Activated T-cell treated with anti-CD3 and anti-CD28 coated beads, Interleukin-2, amount 50 U/mL, for 72 hours (primary cell): ENCODE measurements around the gene LRRC36. TPM values are rescaled to one million over a fixed set of nuclear protein-coding genes. Genes with fewer than 3 reads are reported as not detected.

Experiments used
- ATAC-seq, 2 donors: fragments of 150-1000 bp; cut with Tn5 transposase; replicated peaks in 1 of 2; 2 replicates each; pipeline ENCODE4 v1.10.0; 2021; ENCODE audit warnings: moderate library complexity in 2 of 2, mild to moderate bottlenecking in 1 of 2
- DNase-seq, 2 donors: peaks; one replicate each; pipeline ENCODE4 v3.0.0; 2021 to 2022; ENCODE audit warnings: mixed read lengths in 1 of 2
- H3K27ac Mint-ChIP-seq: one replicate; pipeline ENCODE4 v1.8.0; 2022; ENCODE audit warnings: mild to moderate bottlenecking, moderate library complexity, mixed read lengths
- H3K27me3 Mint-ChIP-seq: one replicate; pipeline ENCODE4 v1.8.0; 2022; ENCODE audit warnings: low read depth, mixed read lengths
- H3K36me3 Mint-ChIP-seq, 2 donors: one replicate each; pipeline ENCODE4 v1.8.0; 2022; ENCODE audit warnings: mixed read lengths in 2 of 2, mild to moderate bottlenecking in 1 of 2; ENCODE audit not compliant: insufficient read depth in 2 of 2
- H3K4me1 Mint-ChIP-seq: one replicate; pipeline ENCODE4 v1.8.0; 2022; ENCODE audit warnings: low read depth, mixed read lengths
- H3K4me3 Mint-ChIP-seq, 2 donors: one replicate each; pipeline ENCODE4 v1.8.0; 2022; ENCODE audit warnings: mild to moderate bottlenecking in 2 of 2, mixed read lengths in 2 of 2, moderate library complexity in 2 of 2
- H3K9me3 Mint-ChIP-seq, 2 donors: one replicate each; pipeline ENCODE4 v1.8.0; 2022; ENCODE audit warnings: mixed read lengths in 2 of 2
- total RNA-seq, 2 donors: library from RNA; stranded (reverse); gene quantifications; one replicate each; pipeline ENCODE4 v1.2.3, GENCODE V29; 2022

Gene LRRC36
- total RNA-seq, 2 donors from 2014 or later, result 3.1 to 4.4 TPM

- H3K36me3 Mint-ChIP-seq, result no peaks in the 10 kb centered on the region
- H3K27ac Mint-ChIP-seq, result no peak overlapping the region
- no peak for DNase-seq
- H3K4me1 Mint-ChIP-seq, result peaks cover 4% of the 10 kb centered on the region
- no peak overlapping the region for H3K4me3 Mint-ChIP-seq
- no peaks in the 10 kb centered on the region for H3K9me3 Mint-ChIP-seq
- H3K27me3 Mint-ChIP-seq, result peaks cover 30% of the 10 kb centered on the region
- ATAC-seq, result no peak
Measured at GRCh38 chr16:67426022-67426421, 99.4 kb downstream of the LRRC36 start.

GRCh38 chr16:67426950-67427349 lies 100.3 kb downstream of the LRRC36 start:
- DNase-seq (no peak), ATAC-seq (no peak)
- peaks cover 4% of the 10 kb centered on the region for H3K4me1 Mint-ChIP-seq
- no peak overlapping the region for H3K4me3 Mint-ChIP-seq
- H3K27ac Mint-ChIP-seq, result no peak overlapping the region
- no peaks in the 10 kb centered on the region for H3K9me3 Mint-ChIP-seq
- no peaks in the 10 kb centered on the region for H3K36me3 Mint-ChIP-seq
- peaks cover 30% of the 10 kb centered on the region for H3K27me3 Mint-ChIP-seq

GRCh38 chr16:67428146-67428731 lies 101.6 kb downstream of the LRRC36 start:
- H3K36me3 Mint-ChIP-seq, result no peaks in the 10 kb centered on the region
- H3K27ac Mint-ChIP-seq, result no peak overlapping the region
- no peak overlapping the region for H3K4me3 Mint-ChIP-seq
- H3K27me3 Mint-ChIP-seq, result peaks cover 30% of the 10 kb centered on the region
- ATAC-seq (peak; percentile 69), DNase-seq (peak; percentile 73 to 75)
- no peaks in the 10 kb centered on the region for H3K9me3 Mint-ChIP-seq
- peaks cover 4% of the 10 kb centered on the region for H3K4me1 Mint-ChIP-seq

- no peak for ATAC-seq
- Mint-ChIP-seq H3K27ac (no peak overlapping the region), H3K36me3 (no peaks in the 10 kb centered on the region), H3K4me3 (peak overlapping the region; percentile 60 to 68), H3K4me1 (peaks cover 4% of the 10 kb centered on the region), H3K27me3 (peaks cover 30% of the 10 kb centered on the region), H3K9me3 (no peaks in the 10 kb centered on the region)
- DNase-seq, result no peak
Measured at GRCh38 chr16:67429053-67429798, 102.6 kb downstream of the LRRC36 start.

GRCh38 chr16:67429799-67430503 lies 103.3 kb downstream of the LRRC36 start:
- Mint-ChIP-seq H3K9me3 (no peaks in the 10 kb centered on the region), H3K27me3 (peaks cover 30% of the 10 kb centered on the region), H3K27ac (no peak overlapping the region), H3K4me1 (peaks cover 9% of the 10 kb centered on the region), H3K36me3 (no peaks in the 10 kb centered on the region), H3K4me3 (peak overlapping the region; percentile 86 to 88)
- no peak for DNase-seq
- no peak for ATAC-seq

GRCh38 chr16:67430504-67430976 lies 103.9 kb downstream of the LRRC36 start:
- peaks cover 14% of the 10 kb centered on the region for H3K4me1 Mint-ChIP-seq
- H3K27ac Mint-ChIP-seq, result no peak overlapping the region
- DNase-seq, result peak; percentile 40 to 46
- peak overlapping the region; percentile 86 to 88 for H3K4me3 Mint-ChIP-seq
- peak; percentile 58 to 59 for ATAC-seq
- H3K27me3 Mint-ChIP-seq, result peaks cover 30% of the 10 kb centered on the region
- no peaks in the 10 kb centered on the region for H3K9me3 Mint-ChIP-seq
- H3K36me3 Mint-ChIP-seq, result no peaks in the 10 kb centered on the region

- H3K9me3 Mint-ChIP-seq, result no peaks in the 10 kb centered on the region
- peak within 1 kb of the TSS; percentile 86 to 88 for H3K4me3 Mint-ChIP-seq
- no peak within 1 kb of the TSS for H3K27ac Mint-ChIP-seq
- no peaks in the 10 kb centered on the region for H3K36me3 Mint-ChIP-seq
- peak; percentile 39 to 41 for DNase-seq
- peak; percentile 69 for ATAC-seq
- peaks cover 14% of the 10 kb centered on the region for H3K4me1 Mint-ChIP-seq
- peaks cover 30% of the 10 kb centered on the region for H3K27me3 Mint-ChIP-seq
Measured at GRCh38 chr16:67430977-67431774, 104.6 kb downstream of the LRRC36 start, which contains the start of gene HSD11B2. HSD11B2 (plus strand) TSS chr16:67431121; CDS start chr16:67431249, 128 bp downstream.

GRCh38 chr16:67431775-67432505 lies 105.3 kb downstream of the LRRC36 start:
- no peaks in the 10 kb centered on the region for H3K9me3 Mint-ChIP-seq

GRCh38 chr16:67432506-67432890 lies 105.9 kb downstream of the LRRC36 start:
- H3K36me3 Mint-ChIP-seq, result no peaks in the 10 kb centered on the region
- H3K27ac Mint-ChIP-seq, result no peak overlapping the region
- peak overlapping the region in 1 of 2 donors; percentile 33 for H3K4me3 Mint-ChIP-seq
- DNase-seq (no peak), ATAC-seq (no peak)
- H3K9me3 Mint-ChIP-seq, result no peaks in the 10 kb centered on the region
- H3K27me3 Mint-ChIP-seq, result peaks cover 21% of the 10 kb centered on the region
- peaks cover 15% of the 10 kb centered on the region for H3K4me1 Mint-ChIP-seq

More at GRCh38 chr16:67431775-67432505, 105.3 kb downstream of the LRRC36 start:
- Mint-ChIP-seq H3K27ac (no peak overlapping the region), H3K4me1 (peaks cover 14% of the 10 kb centered on the region), H3K27me3 (peaks cover 24% of the 10 kb centered on the region), H3K4me3 (peak overlapping the region; percentile 55 to 56), H3K36me3 (no peaks in the 10 kb centered on the region)
- ATAC-seq, result no peak
- no peak for DNase-seq

GRCh38 chr16:67433131-67433719 lies 106.6 kb downstream of the LRRC36 start:
- Mint-ChIP-seq H3K4me3 (no peak overlapping the region), H3K27me3 (peaks cover 21% of the 10 kb centered on the region), H3K27ac (no peak overlapping the region), H3K4me1 (peaks cover 21% of the 10 kb centered on the region), H3K36me3 (peaks cover 0 to under 1% of the 10 kb centered on the region in 2 donors), H3K9me3 (no peaks in the 10 kb centered on the region)
- DNase-seq (no peak), ATAC-seq (no peak)
